MCF 10A (cell line): ENCODE results near the gene ARHGAP45. TPM values are rescaled to one million over a fixed set of nuclear protein-coding genes. Genes with fewer than 3 reads are reported as not detected.

Experiments
- Bru-seq: library from RNA; stranded (reverse); fragments of 400-500 nt; gene quantifications from one replicate; lab custom pipeline; 2021; lab: Mats Ljungman, UMichigan
- BruChase-seq, 2 experiments: library from RNA; stranded (reverse); fragments of 400-500 nt; gene quantifications; one replicate each; lab custom pipeline; 2021; lab: Mats Ljungman, UMichigan
- BruUV-seq: library from RNA; stranded (reverse); fragments of 400-500 nt; replicated peaks from 2 replicates; lab custom pipeline; 2021; lab: Mats Ljungman, UMichigan
- CTCF ChIA-PET: fragments of 300-600 bp; sonication (Branson Sonifier 250); formaldehyde crosslinking; extraction: SDS; loops from one replicate; lab custom pipeline; 2021; ENCODE audit warnings: antibody characterized with exemption, inconsistent platforms; lab: Yijun Ruan, JAX
- POLR2A ChIA-PET: fragments of 300-600, 350-650 bp; sonication (Branson Sonifier 250); formaldehyde crosslinking; extraction: SDS; loops from one replicate; lab custom pipeline; 2020; ENCODE audit warnings: antibody characterized with exemption, inconsistent platforms; lab: Yijun Ruan, JAX
- DNase-seq: peaks from one replicate; pipeline ENCODE4 v3.0.0-alpha.2; 2018; ENCODE audit not compliant: unreplicated experiment
- H3K27ac Mint-ChIP-seq: one replicate; pipeline ENCODE4 v1.8.0; 2022; ENCODE audit warnings: mild to moderate bottlenecking, low read depth, mixed read lengths; ENCODE audit not compliant: unreplicated experiment
- H3K27me3 Mint-ChIP-seq: one replicate; pipeline ENCODE4 v1.8.0; 2022; ENCODE audit warnings: mixed read lengths; ENCODE audit not compliant: insufficient read depth, unreplicated experiment
- H3K36me3 Mint-ChIP-seq: one replicate; pipeline ENCODE4 v1.8.0; 2022; ENCODE audit warnings: mild to moderate bottlenecking, moderate library complexity, mixed read lengths; ENCODE audit not compliant: insufficient read depth, unreplicated experiment
- H3K4me1 Mint-ChIP-seq: one replicate; pipeline ENCODE4 v1.8.0; 2022; ENCODE audit warnings: mixed read lengths; ENCODE audit not compliant: insufficient read depth, unreplicated experiment
- H3K4me3 Mint-ChIP-seq: one replicate; pipeline ENCODE4 v1.8.0; 2022; ENCODE audit warnings: mild to moderate bottlenecking, moderate library complexity, mixed read lengths; ENCODE audit not compliant: unreplicated experiment
- H3K9me3 Mint-ChIP-seq: one replicate; pipeline ENCODE4 v1.8.0; 2022; ENCODE audit warnings: mixed read lengths; ENCODE audit not compliant: unreplicated experiment
- intact Hi-C: fragments of 100-400 bp; cut with micrococcal nuclease; formaldehyde crosslinking; loops from 2 replicates; pipeline ENCODE4 v1.14.1; 2022
- long read RNA-seq: library from polyadenylated mRNA; stranded (forward); transcript quantifications from one replicate; pipeline ENCODE4 v2.0.0, GENCODE V29; 2022
- total RNA-seq: library from RNA; stranded (reverse); gene quantifications from 2 replicates; pipeline ENCODE4 v1.2.3, GENCODE V29; 2022
- TF ChIP-seq, protein P1 (sequence below): fragments of 200-600 bp; IDR thresholded peaks from one replicate; pipeline ENCODE4 v1.8.0; 2022; ENCODE audit warnings: antibody characterized with exemption, mild to moderate bottlenecking; ENCODE audit not compliant: unreplicated experiment

Gene ARHGAP45, protein sequence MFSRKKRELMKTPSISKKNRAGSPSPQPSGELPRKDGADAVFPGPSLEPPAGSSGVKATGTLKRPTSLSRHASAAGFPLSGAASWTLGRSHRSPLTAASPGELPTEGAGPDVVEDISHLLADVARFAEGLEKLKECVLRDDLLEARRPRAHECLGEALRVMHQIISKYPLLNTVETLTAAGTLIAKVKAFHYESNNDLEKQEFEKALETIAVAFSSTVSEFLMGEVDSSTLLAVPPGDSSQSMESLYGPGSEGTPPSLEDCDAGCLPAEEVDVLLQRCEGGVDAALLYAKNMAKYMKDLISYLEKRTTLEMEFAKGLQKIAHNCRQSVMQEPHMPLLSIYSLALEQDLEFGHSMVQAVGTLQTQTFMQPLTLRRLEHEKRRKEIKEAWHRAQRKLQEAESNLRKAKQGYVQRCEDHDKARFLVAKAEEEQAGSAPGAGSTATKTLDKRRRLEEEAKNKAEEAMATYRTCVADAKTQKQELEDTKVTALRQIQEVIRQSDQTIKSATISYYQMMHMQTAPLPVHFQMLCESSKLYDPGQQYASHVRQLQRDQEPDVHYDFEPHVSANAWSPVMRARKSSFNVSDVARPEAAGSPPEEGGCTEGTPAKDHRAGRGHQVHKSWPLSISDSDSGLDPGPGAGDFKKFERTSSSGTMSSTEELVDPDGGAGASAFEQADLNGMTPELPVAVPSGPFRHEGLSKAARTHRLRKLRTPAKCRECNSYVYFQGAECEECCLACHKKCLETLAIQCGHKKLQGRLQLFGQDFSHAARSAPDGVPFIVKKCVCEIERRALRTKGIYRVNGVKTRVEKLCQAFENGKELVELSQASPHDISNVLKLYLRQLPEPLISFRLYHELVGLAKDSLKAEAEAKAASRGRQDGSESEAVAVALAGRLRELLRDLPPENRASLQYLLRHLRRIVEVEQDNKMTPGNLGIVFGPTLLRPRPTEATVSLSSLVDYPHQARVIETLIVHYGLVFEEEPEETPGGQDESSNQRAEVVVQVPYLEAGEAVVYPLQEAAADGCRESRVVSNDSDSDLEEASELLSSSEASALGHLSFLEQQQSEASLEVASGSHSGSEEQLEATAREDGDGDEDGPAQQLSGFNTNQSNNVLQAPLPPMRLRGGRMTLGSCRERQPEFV
- total RNA-seq: 11.9 and 15.3 TPM in 2 replicates
- Bru-seq, nascent RNA: percentile 31 among the genes with signal in this experiment
- BruChase-seq, experiment 1, labeled RNA remaining after a 6-hour chase: percentile 47 among the genes with signal in this experiment
- BruChase-seq, experiment 2, labeled RNA remaining after a 2-hour chase: percentile 37 among the genes with signal in this experiment
- long read RNA-seq, full-length matches to known transcripts: 31 of 45 reads
- long read RNA-seq, partial matches to known transcripts: 4 of 45 reads
- long read RNA-seq, other reads (novel, unspliced or antisense): 10 of 45 reads

GRCh38 chr19:1066748-1067340, at the start of gene ARHGAP45:
TSS of gene ARHGAP45 (plus strand) at chr19:1067167. CDS start at chr19:1067406, 239 bp downstream.
- Mint-ChIP-seq H3K4me1 (peaks cover 23% of the 10 kb centered on the region), H3K27me3 (no peaks in the 10 kb centered on the region), H3K36me3 (peaks cover 6% of the 10 kb centered on the region), H3K4me3 (peak within 1 kb of the TSS; percentile 72), H3K9me3 (no peaks in the 10 kb centered on the region), H3K27ac (peak within 1 kb of the TSS; percentile 77)
- ChIA-PET CTCF (interaction anchor here (0.7 to 1.0 kb wide), 3 partner anchors 10 to 89 kb away, joined by 3 to 5 read pairs (median 5); no protein-coding TSS in a partner anchor), POLR2A (interaction anchor here (0.5 to 4.8 kb wide), 8 partner anchors 18 to 202 kb away, joined by 3 to 31 read pairs (median 5); partner anchors contain the start of genes CIRBP, CNN2 and GPX4)
- TF ChIP-seq, protein P1, sequence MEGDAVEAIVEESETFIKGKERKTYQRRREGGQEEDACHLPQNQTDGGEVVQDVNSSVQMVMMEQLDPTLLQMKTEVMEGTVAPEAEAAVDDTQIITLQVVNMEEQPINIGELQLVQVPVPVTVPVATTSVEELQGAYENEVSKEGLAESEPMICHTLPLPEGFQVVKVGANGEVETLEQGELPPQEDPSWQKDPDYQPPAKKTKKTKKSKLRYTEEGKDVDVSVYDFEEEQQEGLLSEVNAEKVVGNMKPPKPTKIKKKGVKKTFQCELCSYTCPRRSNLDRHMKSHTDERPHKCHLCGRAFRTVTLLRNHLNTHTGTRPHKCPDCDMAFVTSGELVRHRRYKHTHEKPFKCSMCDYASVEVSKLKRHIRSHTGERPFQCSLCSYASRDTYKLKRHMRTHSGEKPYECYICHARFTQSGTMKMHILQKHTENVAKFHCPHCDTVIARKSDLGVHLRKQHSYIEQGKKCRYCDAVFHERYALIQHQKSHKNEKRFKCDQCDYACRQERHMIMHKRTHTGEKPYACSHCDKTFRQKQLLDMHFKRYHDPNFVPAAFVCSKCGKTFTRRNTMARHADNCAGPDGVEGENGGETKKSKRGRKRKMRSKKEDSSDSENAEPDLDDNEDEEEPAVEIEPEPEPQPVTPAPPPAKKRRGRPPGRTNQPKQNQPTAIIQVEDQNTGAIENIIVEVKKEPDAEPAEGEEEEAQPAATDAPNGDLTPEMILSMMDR: no peak
- intact Hi-C loops: loop anchor here (5.0 kb wide), 1 partner anchor 35 kb away; the partner anchor contains the start of gene GPX4
- BruUV-seq: no TSS peak
- peak; percentile 35 for DNase-seq

GRCh38 chr19:1017906-1018305, 49.1 kb upstream of the ARHGAP45 start:
- ChIA-PET CTCF (interaction anchor here (0.6 to 1.0 kb wide), 2 partner anchors 10 to 236 kb away, joined by 3 read pairs; no protein-coding TSS in a partner anchor), POLR2A (interaction anchor here (0.7 to 2.3 kb wide), 5 partner anchors 12 to 867 kb away, joined by 3 to 8 read pairs (median 4); no protein-coding TSS in a partner anchor)
- H3K27ac Mint-ChIP-seq: peak overlapping the region; percentile 85
- no peaks in the 10 kb centered on the region for H3K9me3 Mint-ChIP-seq
- peaks cover 17% of the 10 kb centered on the region for H3K4me1 Mint-ChIP-seq
- peak overlapping the region; percentile 66 for H3K4me3 Mint-ChIP-seq
- no peak for DNase-seq
- peaks cover 42% of the 10 kb centered on the region for H3K36me3 Mint-ChIP-seq
- no TSS peak for BruUV-seq
- TF ChIP-seq, protein P1: no peak
- H3K27me3 Mint-ChIP-seq: no peaks in the 10 kb centered on the region
- intact Hi-C loops: no loop called here

GRCh38 chr19:1018393-1018792, 48.6 kb upstream of the ARHGAP45 start:
- TSS peak; percentile 27 for BruUV-seq
- Mint-ChIP-seq H3K4me3 (peak overlapping the region; percentile 86), H3K36me3 (peaks cover 42% of the 10 kb centered on the region), H3K27me3 (no peaks in the 10 kb centered on the region), H3K27ac (no peak overlapping the region), H3K9me3 (no peaks in the 10 kb centered on the region), H3K4me1 (peaks cover 17% of the 10 kb centered on the region)
- intact Hi-C loops: no loop called here
- TF ChIP-seq, protein P1: no peak
- ChIA-PET POLR2A (interaction anchor here (0.6 to 2.3 kb wide), 6 partner anchors 11 to 208 kb away, joined by 3 to 11 read pairs (median 4); no protein-coding TSS in a partner anchor), CTCF (interaction anchor here (0.6 to 1.0 kb wide), 2 partner anchors 9 to 172 kb away, joined by 3 read pairs; no protein-coding TSS in a partner anchor)
- DNase-seq: no peak
